Activated naive CD4-positive, alpha-beta T cell treated with anti-CD3 and anti-CD28 coated beads for 36 hours (primary cell): ENCODE data around the gene COL25A1. TPM values are rescaled to one million over a fixed set of nuclear protein-coding genes. Genes with fewer than 3 reads are reported as not detected.

Experiments
- CTCF ChIA-PET: fragments of 350-600 bp; sonication (Branson Sonifier 250); formaldehyde crosslinking; loops from one replicate; lab custom pipeline; 2021; ENCODE audit warnings: antibody characterized with exemption; lab: Charles Lee
- DNase-seq: peaks from one replicate; pipeline ENCODE4 v3.0.0-alpha.2; 2020
- H3K27ac Mint-ChIP-seq: one replicate; pipeline ENCODE4 v1.8.0; 2021; ENCODE audit warnings: mild to moderate bottlenecking, mixed read lengths
- H3K27me3 Mint-ChIP-seq: one replicate; pipeline ENCODE4 v1.8.0; 2021; ENCODE audit warnings: low read depth, mixed read lengths
- H3K36me3 Mint-ChIP-seq: one replicate; pipeline ENCODE4 v1.8.0; 2021; ENCODE audit warnings: low read depth, mixed read lengths
- H3K4me1 Mint-ChIP-seq: one replicate; pipeline ENCODE4 v1.8.0; 2021; ENCODE audit warnings: low read depth, mixed read lengths
- H3K4me3 Mint-ChIP-seq: one replicate; pipeline ENCODE4 v1.8.0; 2021; ENCODE audit warnings: mild to moderate bottlenecking, moderate library complexity, mixed read lengths
- H3K9me3 Mint-ChIP-seq: one replicate; pipeline ENCODE4 v1.8.0; 2021; ENCODE audit warnings: mixed read lengths
- intact Hi-C: fragments of 100-400 bp; cut with micrococcal nuclease; formaldehyde crosslinking; loops from one replicate; pipeline ENCODE4 v1.15.1; 2023
- total RNA-seq, 2 experiments: library from RNA; stranded (reverse); gene quantifications; one replicate each; pipeline ENCODE4 v1.2.3, GENCODE V29; 2021

The COL25A1 gene
- not detected for total RNA-seq

DNA sequence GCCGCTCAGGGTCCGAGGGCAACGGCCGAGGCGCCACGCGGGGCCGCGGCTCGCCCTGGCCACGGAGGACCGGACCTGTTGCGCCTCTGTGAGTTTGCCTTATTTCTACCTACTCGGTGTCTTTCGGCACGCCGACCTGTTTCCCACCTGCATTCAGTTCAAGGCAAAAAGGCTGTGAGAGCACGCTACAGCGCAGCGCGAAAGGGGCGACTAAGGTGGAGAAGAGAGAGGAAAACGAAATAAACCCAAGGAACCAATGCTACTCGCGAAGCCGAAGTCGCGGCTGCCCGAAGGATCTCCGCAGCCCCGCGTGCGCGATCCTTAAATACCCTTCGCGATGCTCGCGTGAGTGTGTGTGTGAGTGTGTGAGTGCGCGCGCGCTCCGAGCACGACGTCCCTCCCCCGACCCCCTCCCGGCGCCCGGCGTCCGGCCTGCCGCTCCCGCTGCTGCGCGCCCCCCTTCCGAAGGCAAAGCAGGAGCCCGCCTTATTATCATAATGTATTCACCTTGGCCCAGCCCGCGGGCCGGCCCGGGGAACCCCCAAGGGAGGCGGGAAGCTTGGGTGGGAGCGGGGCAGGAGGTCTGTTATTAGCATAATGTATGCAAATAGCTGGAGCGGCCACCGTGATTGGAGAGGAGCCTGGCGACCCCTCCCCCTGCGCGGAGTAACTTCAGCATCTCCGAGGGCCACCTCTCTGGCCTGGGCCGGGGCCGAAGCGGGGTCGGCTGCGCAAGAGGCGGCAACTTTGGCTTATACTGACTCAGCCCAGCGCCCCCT, at the start of gene COL25A1:
Gene COL25A1, minus strand, starts transcription at position 298 of the 779 bp plus-strand sequence.
- peaks cover 12% of the 10 kb centered on the region for H3K4me1 Mint-ChIP-seq
- peak within 1 kb of the TSS; percentile 74 for H3K4me3 Mint-ChIP-seq
- CTCF ChIA-PET, result interaction anchor here (0.7 kb wide), 1 partner anchor 1227 kb away, joined by 4 read pairs; no protein-coding TSS in a partner anchor
- no peaks in the 10 kb centered on the region for H3K9me3 Mint-ChIP-seq
- peak; percentile 63 for DNase-seq
- peaks cover 46% of the 10 kb centered on the region for H3K27me3 Mint-ChIP-seq
- intact Hi-C loops, result loop anchor here (2.0 kb wide), 1 partner anchor 104 kb away; no protein-coding TSS in a partner anchor
- no peaks in the 10 kb centered on the region for H3K36me3 Mint-ChIP-seq
- H3K27ac Mint-ChIP-seq, result no peak within 1 kb of the TSS

DNA sequence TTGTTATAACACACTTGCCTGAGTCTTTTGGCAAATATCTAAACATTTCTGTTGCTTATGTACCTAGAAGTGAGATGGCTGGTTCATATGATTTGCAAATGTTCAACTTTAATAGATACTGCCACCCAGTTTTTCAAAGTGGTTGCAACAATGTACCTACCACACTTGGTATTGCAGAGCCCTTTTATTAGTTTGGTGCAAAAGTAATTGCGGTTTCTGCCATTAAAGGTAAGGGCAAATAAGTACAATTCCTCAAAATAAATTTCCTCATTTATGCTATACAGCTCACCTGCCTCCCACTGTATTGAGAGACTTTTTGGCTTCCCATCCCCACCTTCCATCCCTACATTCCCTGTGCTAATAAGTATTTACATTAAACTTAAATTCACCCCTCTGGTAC, 47.7 kb upstream of the COL25A1 start:
- CTCF ChIA-PET, result no interaction called here
- no peak for DNase-seq
- no peak overlapping the region for H3K4me3 Mint-ChIP-seq
- intact Hi-C loops, result no loop called here
- H3K36me3 Mint-ChIP-seq, result no peaks in the 10 kb centered on the region
- no peaks in the 10 kb centered on the region for H3K4me1 Mint-ChIP-seq
- peaks cover 2% of the 10 kb centered on the region for H3K27me3 Mint-ChIP-seq
- H3K9me3 Mint-ChIP-seq, result peaks cover 6% of the 10 kb centered on the region
- no peak overlapping the region for H3K27ac Mint-ChIP-seq

DNA sequence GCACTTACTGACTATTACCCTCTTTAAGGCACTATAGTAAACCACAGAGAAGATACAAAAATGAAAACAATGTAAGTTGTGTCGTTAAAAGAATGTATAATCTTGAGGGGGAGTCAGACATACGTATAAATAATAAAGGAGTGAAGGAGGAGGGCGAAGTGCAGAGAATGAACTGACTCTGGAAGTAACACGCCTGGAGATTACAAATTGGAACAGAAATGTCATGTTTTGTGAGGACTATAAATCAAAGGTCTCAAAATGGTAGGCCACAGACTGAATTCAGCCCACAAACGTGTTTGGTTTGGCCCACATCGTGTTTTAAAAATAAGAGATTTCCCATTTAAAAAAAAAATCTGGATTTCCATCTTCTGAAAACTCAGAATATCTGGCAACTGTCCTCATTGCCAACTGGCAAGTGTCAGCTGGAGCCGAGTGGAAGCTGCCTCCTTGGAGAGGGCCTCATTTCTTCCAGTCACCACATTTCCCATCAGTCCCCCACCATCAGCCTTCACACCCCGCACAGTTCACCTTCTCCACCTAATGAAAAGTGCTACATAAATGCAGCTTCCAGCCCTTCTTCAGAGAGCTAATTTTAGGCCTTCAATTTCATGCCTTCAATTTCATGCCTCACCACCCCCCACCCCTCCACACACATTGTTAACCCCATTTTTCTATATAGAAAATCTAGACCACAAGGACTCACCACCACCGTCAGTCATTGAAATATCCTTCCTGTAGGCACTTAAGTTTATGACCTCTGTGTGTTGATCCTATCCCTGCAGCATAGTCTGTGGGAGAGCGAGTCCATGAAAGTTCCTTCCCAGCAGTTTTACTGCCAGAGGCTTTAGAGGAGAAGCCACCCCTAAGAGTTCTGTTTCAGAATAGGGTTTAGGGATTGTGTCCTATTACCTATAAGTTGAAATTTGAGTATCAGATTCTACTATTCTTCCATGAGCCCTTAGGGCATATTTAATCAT, 32.0 kb upstream of the COL25A1 start:
- H3K4me3 Mint-ChIP-seq, result no peak overlapping the region
- peaks cover 2% of the 10 kb centered on the region for H3K27me3 Mint-ChIP-seq
- no peak for DNase-seq
- H3K9me3 Mint-ChIP-seq, result no peaks in the 10 kb centered on the region
- CTCF ChIA-PET, result no interaction called here
- H3K27ac Mint-ChIP-seq, result no peak overlapping the region
- H3K4me1 Mint-ChIP-seq, result no peaks in the 10 kb centered on the region
- H3K36me3 Mint-ChIP-seq, result no peaks in the 10 kb centered on the region
- intact Hi-C loops, result no loop called here

DNA sequence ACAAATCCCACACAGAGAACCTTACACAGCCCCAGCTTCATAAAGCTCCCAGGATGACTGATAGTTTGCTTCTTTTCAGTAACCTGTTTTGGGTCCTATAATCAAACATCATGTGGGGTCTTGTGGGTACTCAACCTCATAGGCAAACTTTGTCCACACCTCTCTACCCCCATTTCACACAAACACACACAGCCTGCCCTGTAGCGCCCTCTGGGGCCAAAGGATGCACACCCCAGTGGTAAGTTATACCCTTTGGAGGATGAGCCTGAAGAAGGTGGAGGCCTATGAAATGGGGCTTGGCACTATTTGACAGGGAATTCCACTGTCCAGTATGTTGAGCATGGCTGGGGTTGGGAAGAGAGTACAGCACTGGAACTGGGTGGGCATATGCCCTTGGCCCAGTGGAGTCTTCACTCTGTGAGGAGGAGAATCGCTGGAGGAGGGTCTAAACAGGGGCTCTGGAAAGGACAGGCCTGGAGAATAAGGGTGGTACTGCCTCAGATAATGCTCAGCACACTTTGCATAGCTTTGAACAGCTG, 30.5 kb upstream of the COL25A1 start:
- CTCF ChIA-PET, result no interaction called here
- intact Hi-C loops, result loop anchor here (1.0 kb wide), 1 partner anchor 650 kb away; no protein-coding TSS in a partner anchor
- no peak overlapping the region for H3K4me3 Mint-ChIP-seq
- no peaks in the 10 kb centered on the region for H3K9me3 Mint-ChIP-seq
- H3K27ac Mint-ChIP-seq, result no peak overlapping the region
- H3K4me1 Mint-ChIP-seq, result no peaks in the 10 kb centered on the region
- no peaks in the 10 kb centered on the region for H3K27me3 Mint-ChIP-seq
- peak; percentile 55 for DNase-seq
- no peaks in the 10 kb centered on the region for H3K36me3 Mint-ChIP-seq

DNA sequence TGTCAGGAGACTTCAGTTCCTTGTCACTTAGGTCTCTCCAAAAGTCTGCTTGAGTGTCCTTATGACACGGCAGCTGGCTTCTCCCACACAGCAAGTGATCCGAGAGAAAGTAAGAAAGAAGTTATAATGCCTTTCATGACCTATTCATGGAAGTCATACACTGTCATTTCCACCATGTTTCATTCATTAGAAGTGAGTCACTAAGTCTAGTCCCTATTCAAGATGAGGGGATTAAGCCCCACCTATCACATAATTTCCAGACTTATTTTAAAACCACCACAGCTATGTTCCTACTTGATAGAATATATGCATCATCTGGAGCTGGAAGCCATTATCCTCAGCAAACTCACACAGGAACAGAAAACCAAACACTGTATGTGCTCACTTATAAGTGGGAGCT, 25.2 kb upstream of the COL25A1 start:
- peaks cover 15% of the 10 kb centered on the region for H3K9me3 Mint-ChIP-seq
- H3K36me3 Mint-ChIP-seq, result peaks cover 6% of the 10 kb centered on the region
- H3K27me3 Mint-ChIP-seq, result no peaks in the 10 kb centered on the region
- CTCF ChIA-PET, result no interaction called here
- no peak overlapping the region for H3K4me3 Mint-ChIP-seq
- no peak for DNase-seq
- intact Hi-C loops, result no loop called here
- no peak overlapping the region for H3K27ac Mint-ChIP-seq
- H3K4me1 Mint-ChIP-seq, result no peaks in the 10 kb centered on the region

DNA sequence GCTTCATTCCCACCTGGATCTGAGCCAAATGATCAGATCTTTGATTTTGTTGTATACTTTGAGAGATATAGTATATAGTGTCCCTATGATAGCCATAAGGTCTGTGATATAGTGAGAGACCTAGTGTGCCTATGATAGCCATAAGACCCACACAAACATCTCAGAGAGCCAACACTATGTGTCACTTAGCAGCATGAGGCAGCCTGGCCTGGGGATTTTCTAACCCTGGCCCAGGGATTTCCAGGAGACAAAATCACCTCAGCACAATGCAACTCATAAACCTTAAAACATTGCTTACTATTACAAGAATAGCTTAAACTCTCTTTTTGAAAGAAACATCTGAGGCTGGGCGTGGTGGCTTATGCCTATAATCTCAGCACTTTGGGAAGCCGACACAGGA, 23.2 kb upstream of the COL25A1 start:
- CTCF ChIA-PET, result no interaction called here
- Mint-ChIP-seq H3K27ac (no peak overlapping the region), H3K9me3 (peaks cover 24% of the 10 kb centered on the region), H3K4me1 (no peaks in the 10 kb centered on the region), H3K27me3 (no peaks in the 10 kb centered on the region), H3K36me3 (peaks cover 6% of the 10 kb centered on the region), H3K4me3 (no peak overlapping the region)
- DNase-seq, result no peak
- intact Hi-C loops, result no loop called here

DNA sequence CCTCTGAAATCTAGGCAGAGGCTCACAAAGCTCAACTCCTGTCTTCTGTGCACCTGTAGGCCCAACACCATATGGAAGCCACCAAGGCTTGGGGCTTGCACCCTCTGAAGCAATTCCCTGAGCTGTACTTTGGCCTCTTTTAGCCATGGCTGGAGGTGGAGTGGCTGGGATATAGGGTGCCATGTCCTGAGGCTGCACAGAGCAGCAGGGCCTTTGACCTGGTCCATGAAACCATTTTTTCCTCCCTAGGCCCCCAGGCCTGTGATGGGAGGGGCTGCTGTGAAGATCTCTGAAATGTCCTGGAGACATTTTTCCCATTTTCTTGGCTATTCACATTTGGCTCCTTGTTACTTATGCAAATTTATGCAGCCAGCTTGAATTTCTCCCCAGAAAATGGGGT, 20.9 kb upstream of the COL25A1 start:
- intact Hi-C loops, result no loop called here
- Mint-ChIP-seq H3K9me3 (peaks cover 24% of the 10 kb centered on the region), H3K27ac (no peak overlapping the region), H3K4me3 (no peak overlapping the region), H3K4me1 (no peaks in the 10 kb centered on the region), H3K27me3 (no peaks in the 10 kb centered on the region), H3K36me3 (peaks cover 6% of the 10 kb centered on the region)
- no peak for DNase-seq
- CTCF ChIA-PET, result no interaction called here

DNA sequence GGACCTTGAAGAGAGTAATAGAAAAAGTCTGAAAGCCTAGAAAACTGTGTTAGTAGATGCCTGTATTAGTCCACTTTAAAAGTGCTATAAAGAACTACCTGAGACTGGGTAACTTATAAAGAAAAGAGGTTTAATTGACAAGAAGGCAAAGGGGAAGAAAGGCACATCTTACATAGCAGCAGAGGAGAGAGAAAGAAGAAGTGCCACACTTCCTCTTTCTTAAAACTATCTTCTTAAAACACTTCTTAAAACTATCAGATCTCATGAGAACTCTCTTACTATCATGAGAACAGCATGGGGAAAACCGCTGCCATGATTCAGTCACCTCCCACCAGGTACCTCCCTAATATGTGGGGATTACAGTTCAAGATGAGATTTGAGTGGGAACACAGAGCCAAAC, 18.8 kb upstream of the COL25A1 start:
- H3K4me3 Mint-ChIP-seq, result no peak overlapping the region
- no peaks in the 10 kb centered on the region for H3K4me1 Mint-ChIP-seq
- H3K27me3 Mint-ChIP-seq, result peaks cover 3% of the 10 kb centered on the region
- H3K9me3 Mint-ChIP-seq, result peaks cover 24% of the 10 kb centered on the region
- DNase-seq, result no peak
- CTCF ChIA-PET, result no interaction called here
- intact Hi-C loops, result no loop called here
- H3K27ac Mint-ChIP-seq, result no peak overlapping the region
- H3K36me3 Mint-ChIP-seq, result peaks cover 6% of the 10 kb centered on the region

DNA sequence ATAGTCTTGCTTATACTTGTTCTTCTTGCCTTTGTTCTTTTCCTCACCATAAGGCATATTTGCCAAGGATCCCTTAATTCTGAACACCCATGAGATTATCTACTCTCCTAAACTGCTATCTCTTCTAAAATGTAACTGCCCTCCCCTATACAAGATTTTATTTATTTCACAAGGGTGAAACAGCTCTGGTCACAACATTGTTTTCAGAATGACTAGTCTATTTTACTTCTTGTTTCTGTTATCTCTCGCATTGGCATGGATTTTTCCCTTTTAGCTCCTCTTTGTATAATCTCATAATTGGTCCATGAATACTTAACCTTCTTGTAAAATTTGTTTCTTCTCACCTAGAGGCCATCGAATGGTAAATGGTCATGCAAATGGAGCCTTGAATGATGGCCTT, 17.2 kb upstream of the COL25A1 start:
- intact Hi-C loops, result no loop called here
- Mint-ChIP-seq H3K4me1 (no peaks in the 10 kb centered on the region), H3K27ac (no peak overlapping the region), H3K27me3 (peaks cover 3% of the 10 kb centered on the region), H3K9me3 (peaks cover 24% of the 10 kb centered on the region), H3K36me3 (peaks cover 6% of the 10 kb centered on the region), H3K4me3 (no peak overlapping the region)
- no peak for DNase-seq
- CTCF ChIA-PET, result no interaction called here

DNA sequence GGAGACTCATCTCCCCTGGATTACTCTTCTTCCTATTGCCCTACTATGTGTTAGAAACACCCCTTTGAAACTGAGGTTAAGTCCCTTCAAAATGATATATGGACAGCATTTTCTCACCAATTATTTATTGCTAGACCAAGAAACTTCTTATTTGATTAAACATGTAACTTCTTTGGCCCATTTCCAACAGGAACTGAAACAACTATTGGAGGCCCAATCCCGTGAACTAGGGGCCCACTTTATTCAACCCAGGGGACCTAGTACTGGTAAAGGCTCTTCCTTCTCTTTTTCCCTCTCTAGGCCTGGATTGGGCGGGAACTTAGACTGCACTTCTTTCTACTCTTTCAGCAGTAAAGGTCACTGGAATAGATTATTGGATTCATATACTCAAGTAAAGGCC, 16.7 kb upstream of the COL25A1 start:
- Mint-ChIP-seq H3K36me3 (peaks cover 5% of the 10 kb centered on the region), H3K27ac (no peak overlapping the region), H3K9me3 (peaks cover 23% of the 10 kb centered on the region), H3K4me1 (no peaks in the 10 kb centered on the region), H3K27me3 (peaks cover 3% of the 10 kb centered on the region), H3K4me3 (no peak overlapping the region)
- intact Hi-C loops, result no loop called here
- CTCF ChIA-PET, result no interaction called here
- no peak for DNase-seq

DNA sequence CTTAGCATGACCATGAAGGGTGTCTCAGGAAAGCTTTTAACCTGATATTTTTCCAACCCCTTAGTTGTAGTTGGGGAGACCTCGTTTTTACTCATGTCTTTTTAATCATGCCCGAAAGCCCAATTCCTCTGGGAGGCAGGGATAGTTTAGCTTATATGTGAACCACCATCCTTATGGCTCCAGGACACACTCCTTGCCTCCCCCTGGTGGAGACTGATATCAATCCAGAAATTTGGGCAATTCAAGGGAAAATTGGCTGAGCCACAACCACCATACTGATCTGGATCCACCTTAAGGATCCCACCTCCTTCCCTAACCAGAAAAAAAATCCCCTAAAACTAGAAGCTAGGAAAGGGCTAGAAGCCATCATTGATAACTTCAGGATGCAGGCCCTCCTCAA, 13.4 kb upstream of the COL25A1 start:
- Mint-ChIP-seq H3K27me3 (peaks cover 3% of the 10 kb centered on the region), H3K27ac (no peak overlapping the region), H3K4me1 (no peaks in the 10 kb centered on the region), H3K9me3 (peaks cover 16% of the 10 kb centered on the region), H3K4me3 (no peak overlapping the region), H3K36me3 (no peaks in the 10 kb centered on the region)
- no peak for DNase-seq
- intact Hi-C loops, result no loop called here
- CTCF ChIA-PET, result interaction anchor here (1.1 kb wide), 1 partner anchor 90 kb away, joined by 3 read pairs; no protein-coding TSS in a partner anchor

DNA sequence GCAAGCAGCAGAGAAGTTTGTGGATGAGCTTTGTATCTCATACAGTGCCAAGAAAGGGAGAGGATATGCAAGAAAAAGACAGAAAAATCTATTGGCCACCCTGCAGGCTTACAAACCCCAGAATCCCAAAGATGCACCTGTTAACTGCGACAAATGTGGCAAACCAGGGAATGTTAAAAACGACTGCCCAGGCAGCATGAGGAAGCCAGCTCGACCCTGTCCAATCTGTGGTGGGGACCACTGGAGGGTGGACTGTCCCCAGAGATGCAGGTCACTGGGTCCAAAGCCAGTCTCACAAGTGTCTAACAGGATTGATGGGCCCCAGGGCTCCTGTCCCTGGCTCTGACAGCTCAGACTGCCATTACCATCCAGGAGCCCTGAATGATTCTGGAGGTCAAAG, 12.9 kb upstream of the COL25A1 start:
- intact Hi-C loops, result no loop called here
- H3K27ac Mint-ChIP-seq, result no peak overlapping the region
- no peaks in the 10 kb centered on the region for H3K36me3 Mint-ChIP-seq
- no peak overlapping the region for H3K4me3 Mint-ChIP-seq
- CTCF ChIA-PET, result no interaction called here
- H3K9me3 Mint-ChIP-seq, result peaks cover 16% of the 10 kb centered on the region
- H3K27me3 Mint-ChIP-seq, result peaks cover 3% of the 10 kb centered on the region
- no peak for DNase-seq
- H3K4me1 Mint-ChIP-seq, result no peaks in the 10 kb centered on the region
